NCI-H2196 treated with DMSO at 0.1 percent for 48 hours (cell line): ENCODE data around the gene FAM117A.
"Not testable (repeated sequence)": the region's sequence is repeated elsewhere in the genome, so short reads cannot be mapped to it uniquely, and the experiment has no call there.

Source experiments
- DNase-seq: peaks from one replicate; lab custom pipeline; 2025; ENCODE audit not compliant: unreplicated experiment; lab: John Stamatoyannopoulos, UW

FAM117A gene

DNA sequence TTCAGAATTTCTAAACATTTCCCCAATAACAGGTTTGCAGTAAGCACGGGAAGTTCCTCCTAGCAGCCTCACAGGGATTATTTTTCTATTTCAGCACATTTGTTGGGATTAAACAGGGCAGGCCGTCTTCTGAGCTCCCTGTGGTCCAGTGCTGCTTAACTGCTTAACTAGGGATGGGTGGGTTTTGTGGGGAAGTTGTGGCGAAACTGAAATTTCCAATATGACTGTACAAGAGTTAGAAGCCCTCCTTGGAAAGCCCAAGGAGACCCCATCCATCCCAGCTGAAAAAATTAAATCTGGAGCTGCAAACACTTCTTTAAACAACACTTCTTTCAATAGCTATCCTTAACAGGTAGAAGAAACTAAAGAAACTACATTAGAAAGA is 22.2 kb downstream of the FAM117A start:
- DNase-seq, result no peak

DNA sequence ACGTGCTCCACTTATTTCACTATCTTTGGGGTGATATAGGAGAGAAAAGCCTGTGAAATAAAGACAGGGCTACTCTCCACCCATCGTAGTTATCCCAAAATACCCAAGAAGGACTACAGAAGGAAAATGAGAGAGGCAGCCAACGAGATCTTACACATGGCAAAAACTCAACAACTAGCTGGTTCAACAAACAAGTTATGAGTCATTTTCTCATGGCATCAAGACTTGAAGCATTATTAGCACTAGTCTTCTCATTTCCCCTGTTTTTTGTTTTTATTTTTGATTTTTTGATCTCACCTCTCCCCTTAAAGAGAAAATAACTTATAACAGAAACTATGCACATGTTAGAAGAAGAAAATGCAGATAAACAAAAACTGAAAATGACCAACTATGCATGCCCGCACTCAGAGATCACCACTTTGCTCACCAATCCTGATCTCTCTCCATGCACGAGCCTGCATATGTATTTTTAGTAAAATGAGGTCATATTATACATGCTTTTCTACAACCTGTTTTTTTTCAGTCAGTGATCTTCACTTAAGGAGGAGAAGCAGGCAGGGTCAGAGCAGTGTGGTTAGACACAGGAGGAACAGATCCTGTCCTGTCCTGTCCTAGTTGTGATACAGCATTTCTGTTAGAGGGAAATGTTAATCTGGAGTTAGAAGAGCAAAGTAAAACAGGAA is 22.8 kb downstream of the FAM117A start:
- no peak for DNase-seq

DNA sequence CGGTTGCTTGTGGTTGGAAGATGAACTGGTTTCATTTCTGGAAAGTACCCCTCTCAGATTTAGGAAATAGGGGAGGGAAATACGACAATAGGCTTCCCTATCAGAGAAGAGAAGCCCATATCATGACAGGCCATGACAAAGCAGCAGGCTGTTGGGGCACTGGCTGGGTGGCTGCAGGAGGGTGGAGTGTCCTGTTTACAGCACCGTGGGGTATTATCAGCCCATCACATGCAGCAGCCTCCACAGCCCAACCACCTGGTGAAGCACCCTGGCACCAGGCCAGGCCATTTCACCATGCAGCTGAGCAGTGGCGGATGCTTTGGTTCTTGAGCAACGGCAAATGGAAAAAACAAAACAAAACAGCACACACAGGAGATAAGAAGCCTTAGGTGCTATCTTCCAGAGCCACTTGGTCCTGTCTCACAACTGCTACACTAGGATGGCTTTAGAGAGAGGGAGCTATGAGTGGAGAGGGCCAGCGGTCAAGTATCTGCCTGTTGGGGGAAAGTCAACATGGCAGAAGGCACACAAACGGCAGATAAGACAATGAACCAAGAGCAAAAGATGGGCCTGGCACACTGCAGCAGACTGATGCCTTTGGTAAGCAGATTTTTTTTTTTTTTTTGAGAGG is 24.2 kb downstream of the FAM117A start:
- peak; percentile 65 for DNase-seq

DNA sequence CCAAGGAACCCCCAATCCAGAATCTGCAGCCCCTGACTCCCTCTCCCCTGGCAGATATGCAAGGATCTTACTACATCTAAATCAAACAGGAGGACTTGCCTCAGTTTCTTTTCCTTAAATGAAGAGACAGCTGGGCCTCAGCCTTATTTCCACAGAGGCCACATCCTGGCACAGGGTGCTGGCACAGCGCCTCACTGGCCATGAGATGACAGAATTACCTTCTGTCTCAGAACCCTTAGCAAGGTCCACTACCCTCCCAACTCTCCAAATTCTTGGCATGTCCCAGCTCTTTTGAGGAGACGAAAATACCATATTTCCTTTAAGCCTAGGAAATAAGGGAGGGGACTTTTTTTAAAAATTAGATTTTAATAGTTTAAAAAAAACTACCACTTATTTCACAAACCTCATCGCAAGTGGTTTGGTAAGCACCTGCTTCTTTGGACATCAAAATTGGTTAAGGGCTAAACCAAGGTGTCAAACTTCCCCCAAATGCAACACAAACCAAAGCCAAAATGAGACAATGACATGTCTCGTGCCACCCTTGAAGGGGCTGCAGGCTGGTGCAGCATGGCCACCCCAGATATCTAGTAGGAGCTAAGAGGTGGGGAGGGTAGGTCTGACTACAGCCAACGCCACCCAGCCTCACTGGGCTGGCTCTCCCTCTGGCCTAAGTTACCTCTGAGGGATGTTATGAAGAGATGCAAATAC is 25.3 kb downstream of the FAM117A start:
- DNase-seq, result no peak

DNA sequence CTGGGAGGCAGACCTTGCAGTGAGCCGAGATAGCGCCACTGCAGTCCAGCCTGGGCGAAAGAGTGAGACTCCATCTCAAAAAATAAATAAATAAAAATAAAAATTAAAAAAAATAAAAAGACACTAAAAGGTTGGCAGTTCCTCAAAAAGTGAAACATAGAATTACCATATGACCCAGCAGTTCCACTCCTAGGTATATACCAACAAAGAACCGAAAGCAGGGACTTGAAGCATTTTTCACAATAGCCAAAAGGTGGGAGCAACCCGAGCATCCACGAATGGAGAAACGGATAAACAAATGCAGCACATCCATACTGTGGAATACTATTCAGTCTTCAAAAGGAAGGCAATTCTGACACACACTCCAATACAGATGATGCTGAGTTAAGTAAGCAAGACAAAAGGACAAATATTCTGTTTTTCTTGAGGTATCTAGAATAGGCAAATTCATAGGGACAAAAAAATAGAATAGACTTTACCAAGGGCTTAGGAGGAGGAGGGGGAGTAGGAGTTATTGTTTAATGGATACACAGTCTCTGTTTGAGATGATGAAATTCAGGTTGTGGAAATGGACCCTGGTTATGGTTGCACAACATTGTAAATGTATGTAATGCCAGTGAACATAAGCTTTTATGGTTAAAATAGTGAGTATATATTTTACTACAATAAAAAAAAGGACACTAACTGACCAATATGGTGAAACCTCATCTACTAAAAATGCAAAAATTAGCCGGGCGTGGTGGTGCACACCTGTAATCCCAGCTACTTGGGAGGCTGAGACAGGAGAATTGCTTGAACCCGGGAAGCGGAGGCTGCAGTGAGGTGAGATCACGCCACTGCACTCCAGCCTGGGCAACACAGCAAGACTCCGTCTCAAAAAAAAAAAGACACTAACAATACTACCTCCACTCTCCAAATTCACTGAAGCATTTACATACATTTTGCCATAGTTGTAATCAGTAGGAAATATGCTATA is 29.1 kb downstream of the FAM117A start:
- no peak for DNase-seq

DNA sequence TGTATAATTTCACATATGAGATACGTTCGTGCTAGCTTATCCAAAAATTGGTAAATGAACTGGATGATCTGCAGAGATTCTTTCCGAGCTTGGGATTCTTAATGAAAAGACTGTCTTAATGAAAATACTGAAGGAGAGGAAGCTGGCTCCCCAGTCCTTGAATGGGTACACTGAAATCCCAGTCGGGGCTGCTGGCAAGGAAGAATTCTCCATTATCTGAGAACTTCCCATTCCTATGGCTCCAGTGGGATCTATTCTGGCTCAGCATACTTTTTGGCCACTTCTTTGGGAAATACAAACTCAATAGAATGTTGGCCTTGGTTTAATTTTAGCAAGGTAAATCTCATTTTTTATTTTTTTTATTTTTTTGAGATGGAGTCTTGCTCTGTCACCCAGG is 32.5 kb downstream of the FAM117A start:
- no peak for DNase-seq

DNA sequence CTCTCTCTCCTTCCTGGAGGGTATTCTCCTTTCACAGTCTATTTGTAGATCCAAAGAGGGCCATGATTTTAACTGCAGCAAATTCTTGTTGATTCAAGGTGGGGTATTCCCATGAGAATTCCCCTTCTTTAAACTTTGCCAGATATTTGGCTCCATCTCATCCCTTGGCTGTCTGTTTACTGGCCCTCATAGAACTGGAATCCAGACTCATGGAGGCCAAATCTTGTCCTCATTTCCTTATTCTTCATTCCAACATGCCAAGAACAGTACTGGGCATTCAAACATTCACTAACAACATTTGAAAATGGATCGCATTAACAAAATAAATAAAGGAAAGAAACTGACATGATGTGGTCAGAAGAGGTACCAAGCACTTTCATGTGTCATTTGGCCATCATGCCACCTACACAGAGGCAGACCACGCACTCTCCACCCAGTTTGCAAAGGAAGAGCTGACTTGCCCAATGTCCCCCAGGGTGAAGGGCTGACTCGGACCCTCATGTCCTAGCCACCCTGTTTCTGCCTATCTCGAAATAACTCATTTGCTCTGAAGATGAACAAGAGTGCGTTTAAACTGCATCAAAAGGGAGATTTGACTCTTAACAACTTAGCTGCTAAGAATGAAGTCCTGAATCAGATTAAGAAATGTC is 33.0 kb downstream of the FAM117A start:
- no peak for DNase-seq

DNA sequence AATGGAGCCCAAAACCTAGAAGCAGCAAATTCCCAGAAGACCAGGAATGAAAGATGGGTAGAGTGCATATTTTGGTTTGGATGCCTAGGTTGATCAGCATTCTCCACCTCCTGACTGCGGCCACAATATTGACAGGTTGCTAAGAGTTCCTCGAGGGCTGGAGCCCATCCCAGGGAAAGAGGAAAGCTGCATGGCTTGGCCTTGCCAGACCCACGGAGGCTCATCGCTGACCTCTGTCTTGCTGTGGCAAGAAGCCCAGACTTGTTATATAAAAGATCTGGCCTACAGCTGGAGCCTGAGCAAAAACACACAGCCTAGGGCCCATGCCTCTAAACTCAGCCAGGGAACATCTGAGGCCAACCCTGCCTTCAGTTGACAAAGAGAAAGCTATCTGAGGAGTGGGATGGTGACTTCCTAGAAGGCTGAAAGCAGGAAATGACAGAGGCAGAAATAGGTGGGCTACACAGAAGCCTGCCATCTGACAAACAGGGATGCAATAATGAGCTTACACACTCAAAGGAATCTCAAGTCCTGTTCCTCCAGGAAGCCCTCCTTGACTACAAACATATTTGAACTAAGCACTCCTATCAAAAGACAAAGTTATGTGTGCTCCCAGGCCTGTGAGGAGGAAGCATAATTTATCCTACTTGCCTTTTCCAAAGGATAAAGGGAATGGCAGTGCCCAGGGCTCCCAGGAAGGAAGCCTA is 33.7 kb downstream of the FAM117A start:
- peak; percentile 34 for DNase-seq

DNA sequence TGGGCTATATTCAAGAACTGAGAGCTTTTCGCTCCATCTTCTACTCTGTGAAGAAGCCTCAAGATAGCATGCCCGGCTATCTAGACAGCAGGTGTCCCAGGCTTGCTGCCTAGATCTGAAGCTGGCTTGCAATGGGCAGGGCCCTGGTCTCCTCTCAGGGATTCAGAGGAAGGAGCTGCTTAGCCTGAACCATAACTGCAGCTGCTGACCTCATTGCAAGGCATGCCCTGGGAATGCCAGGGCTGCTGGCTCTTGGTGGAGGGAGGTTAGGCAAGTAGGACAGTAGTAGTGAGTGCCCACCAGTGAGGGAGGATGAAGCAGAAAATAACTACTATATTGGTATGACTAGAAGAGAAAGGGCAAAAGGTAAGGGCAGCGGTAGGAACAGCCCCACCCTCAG is 34.9 kb downstream of the FAM117A start:
- no peak for DNase-seq

DNA sequence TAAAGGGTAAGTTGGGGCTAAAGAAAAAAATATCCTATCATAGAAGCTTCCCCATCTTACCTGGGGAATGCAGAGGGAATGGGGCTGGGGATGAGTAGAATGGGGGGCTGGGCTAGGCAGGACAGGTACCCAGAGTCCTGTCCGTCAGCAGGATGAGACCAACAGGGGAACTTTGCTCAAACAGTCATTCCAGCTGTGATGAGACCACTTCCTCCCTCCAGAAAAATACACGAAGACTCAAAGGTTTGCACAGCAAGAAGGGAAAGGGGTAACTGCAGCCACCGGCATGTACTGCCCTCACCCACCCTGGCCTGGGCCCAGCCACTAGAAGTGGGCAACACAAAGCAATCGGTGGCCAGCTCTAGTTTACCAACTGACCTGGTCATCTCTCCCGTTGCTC is 35.5 kb downstream of the FAM117A start:
- no peak for DNase-seq

DNA sequence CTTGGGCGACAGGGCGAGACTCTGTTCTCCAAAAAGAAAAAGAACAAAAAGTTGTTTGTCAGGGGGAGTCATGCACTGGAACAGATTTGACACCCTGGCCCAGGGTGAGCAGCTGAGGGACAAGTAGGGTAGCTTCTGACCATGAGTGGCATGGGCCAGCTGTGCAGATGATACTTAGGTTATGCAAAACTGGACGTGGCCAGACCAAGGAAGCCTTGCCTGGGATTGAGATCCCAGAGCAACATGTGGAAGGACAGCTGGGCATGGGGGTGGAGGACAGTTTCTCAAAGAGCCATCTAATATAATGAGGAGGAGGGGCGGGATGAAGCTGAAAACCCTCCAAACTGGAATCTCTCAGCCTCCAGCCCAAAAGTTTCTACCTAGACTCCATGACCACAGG is 36.6 kb downstream of the FAM117A start:
- no peak for DNase-seq

DNA sequence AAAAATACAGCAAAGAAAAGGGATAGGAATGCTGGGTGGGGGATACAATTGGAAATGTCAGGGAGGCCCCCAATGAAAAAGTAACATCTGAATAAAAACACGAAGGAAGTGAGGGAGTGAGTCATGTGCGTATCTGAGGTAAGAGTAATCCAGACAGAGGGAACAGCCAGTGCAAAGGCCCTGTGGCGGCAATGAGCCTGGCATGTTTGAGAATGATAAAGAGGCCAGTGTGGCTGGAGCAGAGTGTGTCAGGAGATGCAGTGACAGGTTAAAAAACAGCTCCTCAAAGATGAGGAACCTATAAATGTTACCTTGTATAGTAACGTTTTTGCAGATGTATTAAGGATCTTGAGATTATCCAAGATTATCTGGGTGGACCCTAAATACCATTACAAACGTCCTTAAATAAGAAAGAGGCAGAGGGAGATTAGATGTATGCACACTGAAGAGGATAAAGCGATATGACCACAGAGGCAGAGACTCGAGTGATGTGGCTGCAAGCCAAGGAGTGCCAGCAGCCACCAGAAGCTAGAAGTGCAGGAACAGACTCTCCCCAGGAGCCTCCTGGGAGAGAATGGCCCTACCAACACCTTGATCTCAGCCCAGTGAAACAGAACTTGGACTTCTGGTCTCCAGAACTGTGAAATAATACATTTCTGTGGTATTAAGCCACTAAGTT is 38.3 kb downstream of the FAM117A start:
- DNase-seq, result no peak

DNA sequence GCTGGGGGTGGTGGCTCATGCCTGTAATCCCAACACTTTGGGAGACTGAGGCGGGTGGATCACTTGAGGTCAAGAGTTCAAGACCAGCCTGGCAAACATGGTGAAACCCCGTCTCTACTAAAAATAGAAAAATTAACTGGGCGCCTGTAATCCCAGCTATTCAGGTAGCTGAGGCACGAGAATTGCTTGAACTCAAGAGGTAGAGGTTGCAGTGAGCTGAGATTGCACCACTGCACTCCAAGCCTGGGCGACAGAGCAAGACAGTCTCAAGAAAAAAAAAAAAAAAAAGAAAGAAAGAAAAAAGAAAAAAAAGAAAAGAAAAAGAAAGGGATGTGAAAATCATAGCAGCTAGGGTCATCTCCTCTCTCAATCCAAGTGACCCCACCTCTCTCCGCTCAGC is 39.4 kb downstream of the FAM117A start:
- not testable (repeated sequence) for DNase-seq

DNA sequence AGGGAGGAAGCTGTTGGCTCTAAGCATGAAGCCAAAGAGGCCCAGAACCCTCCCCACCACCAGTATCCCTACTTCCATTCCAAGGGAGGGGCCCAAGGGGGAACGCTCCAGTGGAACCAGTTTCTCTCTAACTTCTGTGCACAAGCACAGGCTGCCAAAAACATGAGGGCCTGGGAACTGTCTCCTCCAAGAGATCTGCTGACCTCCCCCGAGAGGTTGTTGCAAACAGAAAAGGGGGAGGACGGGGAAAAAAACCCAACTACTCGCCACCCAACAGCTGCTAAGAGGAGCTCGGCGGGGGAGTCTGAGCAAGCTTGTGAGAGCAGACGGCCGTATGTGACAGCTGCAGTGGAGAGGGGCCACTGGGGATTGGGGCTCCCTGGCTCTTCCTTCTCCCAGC is 40.5 kb downstream of the FAM117A start:
- no peak for DNase-seq

DNA sequence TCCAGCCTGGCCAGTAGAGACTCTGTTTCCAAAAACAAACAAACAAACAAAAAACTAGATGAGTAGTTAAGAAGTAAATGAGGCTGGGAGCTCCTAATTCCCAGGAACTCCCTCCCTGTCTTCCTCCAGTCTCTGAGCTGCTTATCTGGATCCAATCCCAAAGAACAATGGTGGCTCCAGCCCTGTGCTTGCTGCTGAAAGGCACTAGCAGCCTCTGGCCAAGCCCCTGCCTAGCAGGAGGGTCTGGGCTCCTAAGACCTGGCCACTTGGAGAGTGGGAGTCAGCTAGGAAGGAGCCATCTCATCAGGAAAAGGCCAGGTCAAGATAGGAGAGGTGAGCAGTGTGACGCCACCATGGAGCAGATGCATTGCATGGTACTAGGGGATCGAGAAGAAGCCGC is 41.9 kb downstream of the FAM117A start:
- no peak for DNase-seq

DNA sequence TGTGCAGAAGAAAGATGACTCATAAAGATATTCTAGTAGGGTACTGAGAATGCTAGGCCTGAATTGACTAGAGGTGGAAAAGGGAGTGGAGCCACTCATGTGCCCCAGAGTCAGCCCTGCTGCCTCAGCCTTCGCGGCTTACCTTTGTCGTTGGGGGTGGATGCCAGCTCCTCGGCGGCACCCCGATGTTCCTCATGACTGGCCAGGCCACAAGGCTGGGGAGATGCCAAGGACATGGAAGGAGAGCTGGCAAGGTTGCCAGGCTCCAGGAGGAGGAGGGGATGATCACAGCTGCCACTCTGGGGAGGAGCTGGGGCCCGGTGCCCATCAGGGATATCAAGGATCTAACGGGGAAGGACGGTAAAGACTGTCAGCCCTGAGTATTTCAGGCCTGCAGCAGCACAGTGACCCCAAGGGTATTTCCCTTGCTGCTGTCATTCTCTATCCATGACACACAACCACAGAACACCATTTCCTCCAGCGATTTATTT is 46.5 kb downstream of the FAM117A start:
- DNase-seq, result no peak

DNA sequence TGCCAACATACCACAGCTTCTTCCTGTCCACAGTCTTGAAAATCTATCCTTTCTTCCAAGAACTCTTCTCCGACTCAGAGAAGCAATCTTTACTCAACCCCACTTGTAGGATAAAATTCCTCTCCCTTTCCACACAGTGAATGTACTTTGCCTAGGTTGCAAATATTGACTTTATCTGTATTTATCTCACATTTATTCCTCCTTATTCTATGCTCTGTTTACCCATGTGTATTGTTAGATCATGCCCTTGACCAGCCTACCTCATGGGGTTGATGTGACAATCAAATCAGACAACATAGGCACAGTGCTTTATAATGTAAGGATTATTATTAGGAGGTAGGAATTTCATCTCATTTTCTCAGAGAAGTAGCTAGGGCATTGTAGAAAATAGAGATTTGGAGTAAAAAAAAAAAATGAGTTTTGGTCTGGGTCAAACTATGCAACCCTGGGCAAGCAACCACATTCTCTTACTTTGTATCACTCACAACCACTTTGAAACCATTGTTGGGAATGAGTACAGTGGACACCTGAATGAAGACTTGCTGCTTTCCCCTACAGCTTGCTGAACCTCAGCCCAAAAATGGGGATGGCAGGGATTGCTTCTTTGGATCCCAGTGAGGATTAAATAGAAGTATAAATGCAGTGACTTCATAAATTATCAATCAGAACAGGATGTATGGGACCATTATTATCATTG is 47.1 kb downstream of the FAM117A start:
- no peak for DNase-seq

DNA sequence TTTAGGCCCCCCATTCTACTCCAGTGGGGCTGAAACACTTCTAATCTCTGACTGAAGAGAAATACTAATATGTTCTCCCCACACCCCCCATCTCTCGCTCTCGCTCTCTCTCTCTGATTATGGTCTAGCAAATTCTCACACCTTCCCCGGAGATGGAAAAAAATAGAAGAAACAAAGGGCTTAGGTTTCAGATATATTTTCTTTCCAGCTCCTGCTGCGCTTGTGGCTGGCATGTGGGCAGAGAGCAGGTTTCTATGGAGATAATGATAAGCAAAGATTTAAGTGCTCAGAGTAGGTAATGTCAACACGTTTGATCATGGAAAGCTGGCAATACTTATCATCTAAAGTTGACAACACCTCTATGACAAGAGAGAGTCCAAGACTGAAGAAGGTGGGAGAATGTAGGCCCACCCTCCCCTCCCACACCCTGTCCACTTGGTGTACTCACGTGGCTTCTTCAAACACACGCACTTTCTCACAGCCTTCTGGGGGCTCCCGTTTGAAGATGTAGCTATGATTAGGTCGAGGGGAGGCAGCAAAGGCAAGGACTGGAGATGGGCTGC is 48.1 kb downstream of the FAM117A start:
- DNase-seq, result peak; percentile 46
